Activated CD8-positive, alpha-beta T cell treated with anti-CD3 and anti-CD28 coated beads for 36 hours (primary cell): ENCODE results near the gene EPHA2. TPM values are rescaled to one million over a fixed set of nuclear protein-coding genes. Genes with fewer than 3 reads are reported as not detected.
A peak's percentile ranks its signal among the peaks of the same experiment; 100 is the strongest.
"Not testable (repeated sequence)": the region's sequence is repeated elsewhere in the genome, so short reads cannot be mapped to it uniquely, and the experiment has no call there.

Experiments
- ATAC-seq: fragments of 200-7000 bp; cut with Tn5 transposase; one replicate; pipeline ENCODE4 v1.10.0; 2021; ENCODE audit warnings: mild to moderate bottlenecking, moderate library complexity
- CTCF ChIA-PET: fragments of 350-600 bp; sonication (Branson Sonifier 250); formaldehyde crosslinking; loops from one replicate; lab custom pipeline; 2021; ENCODE audit warnings: antibody characterized with exemption; lab: Charles Lee
- POLR2A ChIA-PET: fragments of 350-600 bp; sonication (Branson Sonifier 250); formaldehyde crosslinking; loops from one replicate; lab custom pipeline; 2021; ENCODE audit warnings: antibody characterized with exemption; lab: Charles Lee
- DNase-seq: peaks from one replicate; pipeline ENCODE4 v3.0.0-alpha.2; 2020
- H3K27ac Mint-ChIP-seq: one replicate; pipeline ENCODE4 v1.8.0; 2021; ENCODE audit warnings: mild to moderate bottlenecking, mixed read lengths
- H3K27me3 Mint-ChIP-seq: one replicate; pipeline ENCODE4 v1.8.0; 2021; ENCODE audit warnings: mixed read lengths
- H3K36me3 Mint-ChIP-seq: one replicate; pipeline ENCODE4 v1.8.0; 2021; ENCODE audit warnings: low read depth, mixed read lengths
- H3K4me1 Mint-ChIP-seq: one replicate; pipeline ENCODE4 v1.8.0; 2021; ENCODE audit warnings: low read depth, mixed read lengths
- H3K4me3 Mint-ChIP-seq: one replicate; pipeline ENCODE4 v1.8.0; 2021; ENCODE audit warnings: mild to moderate bottlenecking, moderate library complexity, mixed read lengths
- H3K9me3 Mint-ChIP-seq: one replicate; pipeline ENCODE4 v1.8.0; 2021; ENCODE audit warnings: mixed read lengths
- intact Hi-C: fragments of 100-400 bp; cut with micrococcal nuclease; formaldehyde crosslinking; loops from one replicate; pipeline ENCODE4 v1.10.0; 2022
- total RNA-seq, 2 experiments: library from RNA; stranded (reverse); gene quantifications; one replicate each; pipeline ENCODE4 v1.2.3, GENCODE V29; 2021
- TF ChIP-seq, protein P1 (sequence below): fragments of 200-600 bp; IDR thresholded peaks from one replicate; pipeline ENCODE4 v1.8.0; 2022; ENCODE audit warnings: antibody characterized with exemption, mild to moderate bottlenecking

Gene EPHA2
- total RNA-seq, 2 experiments from 2014 or later: not detected

GRCh38 chr1:16198444-16199156 lies 42.7 kb upstream of the EPHA2 start:
- no peaks in the 10 kb centered on the region for H3K27me3 Mint-ChIP-seq
- ATAC-seq (peak; percentile 39), DNase-seq (no peak)
- H3K9me3 Mint-ChIP-seq: no peaks in the 10 kb centered on the region
- no peak overlapping the region for H3K4me3 Mint-ChIP-seq
- TF ChIP-seq, protein P1, sequence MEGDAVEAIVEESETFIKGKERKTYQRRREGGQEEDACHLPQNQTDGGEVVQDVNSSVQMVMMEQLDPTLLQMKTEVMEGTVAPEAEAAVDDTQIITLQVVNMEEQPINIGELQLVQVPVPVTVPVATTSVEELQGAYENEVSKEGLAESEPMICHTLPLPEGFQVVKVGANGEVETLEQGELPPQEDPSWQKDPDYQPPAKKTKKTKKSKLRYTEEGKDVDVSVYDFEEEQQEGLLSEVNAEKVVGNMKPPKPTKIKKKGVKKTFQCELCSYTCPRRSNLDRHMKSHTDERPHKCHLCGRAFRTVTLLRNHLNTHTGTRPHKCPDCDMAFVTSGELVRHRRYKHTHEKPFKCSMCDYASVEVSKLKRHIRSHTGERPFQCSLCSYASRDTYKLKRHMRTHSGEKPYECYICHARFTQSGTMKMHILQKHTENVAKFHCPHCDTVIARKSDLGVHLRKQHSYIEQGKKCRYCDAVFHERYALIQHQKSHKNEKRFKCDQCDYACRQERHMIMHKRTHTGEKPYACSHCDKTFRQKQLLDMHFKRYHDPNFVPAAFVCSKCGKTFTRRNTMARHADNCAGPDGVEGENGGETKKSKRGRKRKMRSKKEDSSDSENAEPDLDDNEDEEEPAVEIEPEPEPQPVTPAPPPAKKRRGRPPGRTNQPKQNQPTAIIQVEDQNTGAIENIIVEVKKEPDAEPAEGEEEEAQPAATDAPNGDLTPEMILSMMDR: no peak
- ChIA-PET POLR2A (no interaction called here), CTCF (interaction anchor here (0.9 to 1.4 kb wide), 2 partner anchors 38 to 116 kb away, joined by 3 to 4 read pairs; partner anchors contain the start of gene CPLANE2)
- intact Hi-C loops: no loop called here
- peak overlapping the region; percentile 0 for H3K27ac Mint-ChIP-seq
- peaks cover 2% of the 10 kb centered on the region for H3K36me3 Mint-ChIP-seq
- H3K4me1 Mint-ChIP-seq: peaks cover 6% of the 10 kb centered on the region

- POLR2A ChIA-PET: no interaction called here
- H3K27me3 Mint-ChIP-seq: no peaks in the 10 kb centered on the region
- H3K9me3 Mint-ChIP-seq: no peaks in the 10 kb centered on the region
- ATAC-seq (no peak), DNase-seq (no peak)
- peaks cover 6% of the 10 kb centered on the region for H3K4me1 Mint-ChIP-seq
- intact Hi-C loops: no loop called here
- no peak overlapping the region for H3K27ac Mint-ChIP-seq
- TF ChIP-seq, protein P1: no peak
- no peaks in the 10 kb centered on the region for H3K36me3 Mint-ChIP-seq
- CTCF ChIA-PET: interaction anchor here (1.6 kb wide), 1 partner anchor 115 kb away, joined by 4 read pairs; no protein-coding TSS in a partner anchor
- no peak overlapping the region for H3K4me3 Mint-ChIP-seq
Observed at GRCh38 chr1:16196874-16197273, 41.0 kb upstream of the EPHA2 start.

GRCh38 chr1:16196139-16196538 lies 40.3 kb upstream of the EPHA2 start:
- H3K4me3 Mint-ChIP-seq, H3K27me3 Mint-ChIP-seq, POLR2A ChIA-PET, intact Hi-C loops, ATAC-seq, H3K27ac Mint-ChIP-seq, DNase-seq, H3K36me3 Mint-ChIP-seq, H3K9me3 Mint-ChIP-seq, H3K4me1 Mint-ChIP-seq: not testable (repeated sequence)
- CTCF ChIA-PET: interaction anchor here (1.6 kb wide), 1 partner anchor 114 kb away, joined by 4 read pairs; no protein-coding TSS in a partner anchor

GRCh38 chr1:16195518-16195905 lies 39.6 kb upstream of the EPHA2 start:
- Mint-ChIP-seq H3K27ac (no peak overlapping the region), H3K9me3 (no peaks in the 10 kb centered on the region), H3K4me3 (no peak overlapping the region), H3K4me1 (peaks cover 6% of the 10 kb centered on the region), H3K36me3 (no peaks in the 10 kb centered on the region), H3K27me3 (no peaks in the 10 kb centered on the region)
- no peak for DNase-seq
- ATAC-seq: no peak
- ChIA-PET CTCF (no interaction called here), POLR2A (no interaction called here)
- TF ChIP-seq, protein P1: no peak
- intact Hi-C loops: no loop called here

GRCh38 chr1:16191916-16192546 lies 36.2 kb upstream of the EPHA2 start:
- ATAC-seq (no peak), DNase-seq (no peak)
- H3K36me3 Mint-ChIP-seq: no peaks in the 10 kb centered on the region
- CTCF ChIA-PET: interaction anchor here (12.2 kb wide), 1 partner anchor 112 kb away, joined by 299 read pairs; no protein-coding TSS in a partner anchor
- POLR2A ChIA-PET: no interaction called here
- no peaks in the 10 kb centered on the region for H3K9me3 Mint-ChIP-seq
- TF ChIP-seq, protein P1: no peak
- H3K27ac Mint-ChIP-seq: no peak overlapping the region
- H3K4me1 Mint-ChIP-seq: peaks cover 4% of the 10 kb centered on the region
- intact Hi-C loops: no loop called here
- H3K27me3 Mint-ChIP-seq: peaks cover 6% of the 10 kb centered on the region
- no peak overlapping the region for H3K4me3 Mint-ChIP-seq
